Astrocyte (in vitro differentiated cells and primary cell): ENCODE data around the gene HAPLN1.

ENCODE experiments used
- CTCF ChIP-seq: IDR thresholded peaks from 2 replicates; pipeline ENCODE4 v1.5.1; 2011; ENCODE audit warnings: low read depth, mild to moderate bottlenecking, inconsistent platforms, low read length, moderate library complexity; ENCODE audit not compliant: insufficient read depth
- EZH2 ChIP-seq: IDR thresholded peaks from 2 replicates; pipeline ENCODE4 v1.6.1; 2012; ENCODE audit warnings: mild to moderate bottlenecking, low read length, inconsistent platforms; ENCODE audit not compliant: insufficient read depth

DNA sequence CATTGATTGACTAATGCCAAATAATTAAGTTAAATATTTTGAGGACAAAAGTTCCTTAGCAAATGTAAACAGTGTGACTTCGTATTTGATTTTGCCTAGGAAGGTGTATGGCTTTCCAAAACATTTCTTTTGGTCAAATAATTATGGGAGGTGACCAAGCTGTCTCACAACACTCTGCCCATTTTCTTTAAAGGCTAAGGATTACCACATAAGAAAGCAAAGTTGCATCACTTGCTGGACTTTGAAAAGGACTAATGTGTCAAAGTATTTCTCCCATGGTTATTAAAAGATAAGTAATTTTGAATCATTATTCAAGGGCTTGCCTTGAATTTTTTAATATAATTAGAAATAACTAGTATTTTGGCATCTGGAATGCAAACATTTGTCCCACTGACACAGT, 74.7 kb downstream of the HAPLN1 start:
- TF ChIP-seq CTCF = no peak
- no peak for TF ChIP-seq EZH2
